HuH-7.5 (cell line): ENCODE data around the gene CELA2A.
"Not testable (repeated sequence)": the region's sequence is repeated elsewhere in the genome, so short reads cannot be mapped to it uniquely, and the experiment has no call there.

Experiments
- DNase-seq: peaks from one replicate; pipeline ENCODE4 v3.0.0; 2011; ENCODE audit warnings: low spot score

The CELA2A gene

GRCh38 chr1:15501208-15502032, 44.9 kb downstream of the CELA2A start:
- peak; percentile 74 for DNase-seq

- no peak for DNase-seq
Measured at GRCh38 chr1:15504436-15504835, 47.9 kb downstream of the CELA2A start.

- no peak for DNase-seq
Measured at GRCh38 chr1:15506831-15507230, 50.3 kb downstream of the CELA2A start.

GRCh38 chr1:15507278-15507677, 50.7 kb downstream of the CELA2A start:
- DNase-seq, result no peak

GRCh38 chr1:15508700-15509487, 52.4 kb downstream of the CELA2A start:
- DNase-seq, result no peak

- DNase-seq, result no peak
Measured at GRCh38 chr1:15509586-15509985, 53.1 kb downstream of the CELA2A start.

- no peak for DNase-seq
Measured at GRCh38 chr1:15510611-15511405, 54.3 kb downstream of the CELA2A start.

GRCh38 chr1:15513192-15513591, 56.7 kb downstream of the CELA2A start:
- DNase-seq, result no peak

- no peak for DNase-seq
Measured at GRCh38 chr1:15513919-15514318, 57.4 kb downstream of the CELA2A start.

GRCh38 chr1:15514557-15514956, 58.0 kb downstream of the CELA2A start:
- not testable (repeated sequence) for DNase-seq

- no peak for DNase-seq
Measured at GRCh38 chr1:15515022-15515663, 58.6 kb downstream of the CELA2A start.

- DNase-seq, result no peak
Measured at GRCh38 chr1:15519625-15520024, 63.1 kb downstream of the CELA2A start.

GRCh38 chr1:15521206-15521906, 64.8 kb downstream of the CELA2A start:
- DNase-seq, result not testable (repeated sequence)
